ENCODE results near the gene ENTPD6. TPM values are rescaled to one million over a fixed set of nuclear protein-coding genes. Genes with fewer than 3 reads are reported as not detected.
A peak's percentile ranks its signal among the peaks of the same experiment; 100 is the strongest.

ENTPD6 gene
- polyA plus RNA-seq, 3 donors: 36.2 to 120 (median 47.0) TPM

DNA sequence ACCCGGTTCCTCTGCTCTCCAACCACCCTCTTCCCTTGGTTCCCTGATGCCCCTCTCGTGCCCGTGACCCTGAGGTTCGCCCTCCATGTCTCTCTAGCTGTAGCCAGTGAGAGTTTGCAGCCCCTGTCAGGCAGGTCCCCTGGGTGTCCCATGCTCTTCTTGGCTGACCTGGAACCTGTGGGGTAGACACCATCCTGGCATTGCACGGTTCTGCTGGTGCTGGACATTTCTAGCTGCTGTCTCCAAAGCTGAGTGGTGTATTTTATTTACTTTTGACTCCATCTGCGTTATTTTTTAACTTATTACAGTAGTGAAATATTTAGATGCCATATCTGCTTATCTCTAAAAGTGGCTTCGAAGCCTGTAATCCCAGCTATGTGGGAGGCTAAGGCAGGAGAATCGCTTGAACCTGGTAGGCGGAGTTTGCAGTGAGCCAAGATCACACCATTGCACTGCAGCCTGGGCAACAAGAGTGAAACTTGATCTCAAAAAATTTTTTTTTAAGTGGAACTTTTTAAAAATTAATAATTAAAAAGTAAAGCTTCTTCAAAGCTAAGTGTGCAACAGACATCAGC is 12.5 kb downstream of the ENTPD6 start:
- Histone ChIP-seq H3K79me2 (ENCODE audit: insufficient read depth, low read length) (peaks cover 19% of the 10 kb centered on the region), H3K27ac (ENCODE audit: low read depth in 1 of 2, low read length in 2 of 2) (no peak overlapping the region), H3K4me3 (replicated peaks in 1 of 3; ENCODE audit: low read depth in 2 of 3, low read length in 3 of 3) (no peak overlapping the region), H3K4me1 (ENCODE audit: control insufficient read depth in 1 of 2, insufficient read depth in 2 of 2, low read length in 2 of 2) (peaks cover 27 to 28% of the 10 kb centered on the region in 2 donors), H3K36me3 (replicated peaks in 1 of 2; ENCODE audit: control insufficient read depth in 1 of 2, insufficient read depth in 2 of 2, low read length in 2 of 2) (peaks cover 28 to 47% of the 10 kb centered on the region in 2 donors), H4K20me1 (ENCODE audit: insufficient read depth, low read length) (no peaks in the 10 kb centered on the region), H3K27me3 (ENCODE audit: control insufficient read depth in 2 of 2, insufficient read depth in 2 of 2, low read length in 2 of 2) (no peaks in the 10 kb centered on the region), H3K9ac (ENCODE audit: insufficient read depth, low read length, poor library complexity, severe bottlenecking) (no peak overlapping the region), H2AFZ (ENCODE audit: insufficient read depth, low read depth, low read length, poor library complexity, severe bottlenecking) (no peak overlapping the region), H3K9me3 (replicated peaks in 1 of 2; ENCODE audit: control insufficient read depth in 1 of 2, insufficient read depth in 1 of 2, low read length in 2 of 2) (no peaks in the 10 kb centered on the region), H3K4me2 (replicated peaks; ENCODE audit: extremely low read depth, low read length, poor library complexity, severe bottlenecking) (no peak overlapping the region)
- no peak for DNase-seq
- no peak for TF ChIP-seq CTCF (IDR thresholded peaks at IDR 0.05)
- intact Hi-C loops (cut with micrococcal nuclease): loop anchor here in 1 of 2 donors (10.0 kb wide), 1 partner anchor 187 kb away; the partner anchor contains the start of gene ABHD12
- Mint-ChIP-seq H3K36me3 (peaks cover 32 to 52% of the 10 kb centered on the region in 2 donors), H3K4me1 (peaks cover 26% of the 10 kb centered on the region), H3K27ac (peak overlapping the region in 1 of 7 donors; percentile 61), H3K27me3 (ENCODE audit: low read depth in 3 of 3) (peaks cover 0 to 2% (median 2%) of the 10 kb centered on the region in 3 donors), H3K9me3 (no peaks in the 10 kb centered on the region), H3K4me3 (no peak overlapping the region)
- 100% methylated on average over 7 of the region's 9 CpGs for WGBS (ENCODE audit: insufficient coverage)

DNA sequence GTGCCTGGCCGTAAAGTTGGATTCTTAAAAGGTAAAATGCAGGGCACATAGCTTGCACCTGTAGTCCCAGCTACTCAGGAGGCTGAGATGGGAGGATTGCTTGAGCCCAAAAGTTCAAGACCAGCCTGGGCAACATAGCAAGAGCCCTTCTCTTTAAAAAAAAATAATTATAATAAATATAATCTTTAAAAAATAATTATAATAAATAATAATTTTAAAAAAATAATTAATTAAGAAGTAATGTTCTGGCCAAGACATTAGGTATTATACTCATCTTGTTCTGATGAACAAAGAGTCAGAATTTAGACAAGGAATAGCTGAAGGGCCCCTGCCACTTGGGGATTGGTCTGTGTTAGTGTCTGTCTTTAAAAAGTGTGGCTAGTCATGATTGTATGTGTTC is 13.9 kb downstream of the ENTPD6 start:
- no peak for DNase-seq
- intact Hi-C loops (cut with micrococcal nuclease): loop anchor here in 1 of 2 donors (10.0 kb wide), 1 partner anchor 185 kb away; the partner anchor contains the start of gene ABHD12
- Histone ChIP-seq H3K9me3 (replicated peaks in 1 of 2; ENCODE audit: control insufficient read depth in 1 of 2, insufficient read depth in 1 of 2, low read length in 2 of 2) (no peaks in the 10 kb centered on the region), H3K9ac (ENCODE audit: insufficient read depth, low read length, poor library complexity, severe bottlenecking) (no peak overlapping the region), H2AFZ (ENCODE audit: insufficient read depth, low read depth, low read length, poor library complexity, severe bottlenecking) (no peak overlapping the region), H3K4me3 (replicated peaks in 1 of 3; ENCODE audit: low read depth in 2 of 3, low read length in 3 of 3) (no peak overlapping the region), H3K79me2 (ENCODE audit: insufficient read depth, low read length) (peaks cover 18% of the 10 kb centered on the region), H3K4me2 (replicated peaks; ENCODE audit: extremely low read depth, low read length, poor library complexity, severe bottlenecking) (no peak overlapping the region), H3K36me3 (replicated peaks in 1 of 2; ENCODE audit: control insufficient read depth in 1 of 2, insufficient read depth in 2 of 2, low read length in 2 of 2) (peaks cover 40 to 61% of the 10 kb centered on the region in 2 donors), H4K20me1 (ENCODE audit: insufficient read depth, low read length) (no peaks in the 10 kb centered on the region), H3K27ac (ENCODE audit: low read depth in 1 of 2, low read length in 2 of 2) (no peak overlapping the region), H3K4me1 (ENCODE audit: control insufficient read depth in 1 of 2, insufficient read depth in 2 of 2, low read length in 2 of 2) (peaks cover 14% of the 10 kb centered on the region in 2 donors), H3K27me3 (ENCODE audit: control insufficient read depth in 2 of 2, insufficient read depth in 2 of 2, low read length in 2 of 2) (no peaks in the 10 kb centered on the region)
- H3K4me1 Mint-ChIP-seq: peaks cover 13% of the 10 kb centered on the region
- peaks cover 0 to 2% (median 2%) of the 10 kb centered on the region in 3 donors for H3K27me3 Mint-ChIP-seq (ENCODE audit: low read depth in 3 of 3)
- TF ChIP-seq CTCF (IDR thresholded peaks at IDR 0.05): no peak
- WGBS (ENCODE audit: insufficient coverage): 100% methylated on average over 1 of the region's 1 CpG
- H3K4me3 Mint-ChIP-seq: no peak overlapping the region
- no peaks in the 10 kb centered on the region for H3K9me3 Mint-ChIP-seq
- peaks cover 39 to 65% of the 10 kb centered on the region in 2 donors for H3K36me3 Mint-ChIP-seq
- H3K27ac Mint-ChIP-seq: no peak overlapping the region
